Keratinocyte (primary cell): ENCODE data around the gene ANG. TPM values are rescaled to one million over a fixed set of nuclear protein-coding genes. Genes with fewer than 3 reads are reported as not detected.

Experiments
- DNase-seq: peaks from one replicate; pipeline ENCODE4 v3.0.0-alpha.2; 2011; ENCODE audit warnings: low read depth, missing footprints, low spot score
- FAIRE-seq: peaks from 2 replicates; lab custom pipeline; 2011; peaks lifted over from hg19 to GRCh38; lab: Jason Lieb, UNC
- H2AFZ ChIP-seq: 2 replicates; pipeline ENCODE4 v1.6.0; 2012; ENCODE audit warnings: low read length, control low read depth, inconsistent platforms; ENCODE audit not compliant: control insufficient read depth
- H3K27ac ChIP-seq: 2 replicates; pipeline ENCODE4 v1.5.1; 2011; ENCODE audit warnings: low read length; ENCODE audit not compliant: control insufficient read depth, insufficient read depth
- H3K27me3 ChIP-seq: 3 replicates; pipeline ENCODE4 v1.6.0; 2011; ENCODE audit warnings: low read length; ENCODE audit not compliant: control insufficient read depth, insufficient read depth; ENCODE audit errors: extremely low read depth
- H3K36me3 ChIP-seq, 2 experiments: 2 replicates in 1 of 2; 3 replicates in 1 of 2; pipeline ENCODE4 v1.5.1; 2011; ENCODE audit warnings: low read length in 2 of 2, mild to moderate bottlenecking in 1 of 2; ENCODE audit not compliant: control insufficient read depth in 2 of 2, insufficient read depth in 2 of 2; ENCODE audit errors: extremely low read depth in 1 of 2
- H3K4me1 ChIP-seq: 3 replicates; pipeline ENCODE4 v1.5.1; 2011; ENCODE audit warnings: low read length; ENCODE audit not compliant: control insufficient read depth, insufficient read depth; ENCODE audit errors: extremely low read depth
- H3K4me2 ChIP-seq: 3 replicates; pipeline ENCODE4 v1.6.0; 2011; ENCODE audit warnings: low read depth, low read length; ENCODE audit not compliant: control insufficient read depth, insufficient read depth; ENCODE audit errors: extremely low read depth
- H3K4me3 ChIP-seq, 3 experiments: fragments of 200-600 bp in 1 of 3; sonication (generic) in 1 of 3; 2 replicates in 2 of 3; 3 replicates in 1 of 3; pipeline ENCODE4 v1.5.1; 2011 to 2016; ENCODE audit warnings: low read length in 3 of 3, mild to moderate bottlenecking in 3 of 3, control low read depth in 2 of 3, inconsistent platforms in 1 of 3, low read depth in 1 of 3, mixed read lengths in 1 of 3, mixed run types in 1 of 3, moderate library complexity in 1 of 3; ENCODE audit not compliant: control insufficient read depth in 2 of 3, insufficient read depth in 2 of 3; ENCODE audit errors: extremely low read depth in 1 of 3
- H3K79me2 ChIP-seq: 2 replicates; pipeline ENCODE4 v1.6.0; 2012; ENCODE audit warnings: low read length; ENCODE audit not compliant: control insufficient read depth, insufficient read depth
- H3K9ac ChIP-seq: 3 replicates; pipeline ENCODE4 v1.6.0; 2011; ENCODE audit warnings: low read length; ENCODE audit not compliant: control insufficient read depth, insufficient read depth; ENCODE audit errors: extremely low read depth
- H3K9me1 ChIP-seq: 3 replicates; pipeline ENCODE4 v1.6.0; 2011; ENCODE audit warnings: low read length; ENCODE audit not compliant: control insufficient read depth, insufficient read depth; ENCODE audit errors: extremely low read depth
- H3K9me3 ChIP-seq: 2 replicates; pipeline ENCODE4 v1.5.1; 2012; ENCODE audit warnings: low read depth, low read length; ENCODE audit not compliant: control insufficient read depth
- H4K20me1 ChIP-seq: 3 replicates; pipeline ENCODE4 v1.6.0; 2011; ENCODE audit warnings: low read length; ENCODE audit not compliant: control insufficient read depth, insufficient read depth; ENCODE audit errors: extremely low read depth
- CTCF ChIP-seq, 3 experiments: IDR thresholded peaks in 1 of 3; conservative IDR thresholded peaks in 1 of 3; optimal IDR thresholded peaks in 1 of 3; 2 replicates in 2 of 3; 3 replicates in 1 of 3; pipeline versions ENCODE3 to v1.5.1; 2011; ENCODE audit warnings: low read length in 3 of 3, mild to moderate bottlenecking in 3 of 3, moderate library complexity in 2 of 3, control low read depth in 1 of 3, inconsistent platforms in 1 of 3; ENCODE audit not compliant: insufficient read depth in 2 of 3; ENCODE audit errors: extremely low read depth in 1 of 3
- EZH2 ChIP-seq: IDR thresholded peaks from one replicate; pipeline ENCODE4 v1.6.1; 2012; ENCODE audit warnings: inconsistent platforms, mild to moderate bottlenecking, low read length, moderate library complexity
- dilution Hi-C: fragments of 300-500 bp; cut with MboI; formaldehyde crosslinking; loops from one replicate; pipeline ENCODE4 v1.7.0; 2020; ENCODE audit warnings: low sequenced_read_pairs; ENCODE audit not compliant: extremely low pct_ligation_motif_present
- polyA plus RNA-seq, 5 experiments: library from polyadenylated mRNA; depleted of rRNA in 3 of 5; stranded (reverse) in 3 of 5; stranded (forward) in 1 of 5; unstranded in 1 of 5; fragments of >200 nt; gene quantifications; 1 replicate in 1 of 5; 2 replicates in 3 of 5; 3 replicates in 1 of 5; pipeline versions ENCODE4 v1.2.1 to v1.2.3, GENCODE V29; 2011 to 2012; ENCODE audit warnings: missing spikeins in 2 of 5, low read depth in 1 of 5, low replicate concordance in 1 of 5

The ANG gene
- polyA plus RNA-seq, 1 donor (not counting 4 experiments of a cell fraction or from before 2014, with no cell fraction given) = 4.0 TPM

- H2AFZ ChIP-seq = peak overlapping the region; percentile 82
Measured at GRCh38 chr14:20690848-20691640, 2.5 kb downstream of the ANG start.

DNA sequence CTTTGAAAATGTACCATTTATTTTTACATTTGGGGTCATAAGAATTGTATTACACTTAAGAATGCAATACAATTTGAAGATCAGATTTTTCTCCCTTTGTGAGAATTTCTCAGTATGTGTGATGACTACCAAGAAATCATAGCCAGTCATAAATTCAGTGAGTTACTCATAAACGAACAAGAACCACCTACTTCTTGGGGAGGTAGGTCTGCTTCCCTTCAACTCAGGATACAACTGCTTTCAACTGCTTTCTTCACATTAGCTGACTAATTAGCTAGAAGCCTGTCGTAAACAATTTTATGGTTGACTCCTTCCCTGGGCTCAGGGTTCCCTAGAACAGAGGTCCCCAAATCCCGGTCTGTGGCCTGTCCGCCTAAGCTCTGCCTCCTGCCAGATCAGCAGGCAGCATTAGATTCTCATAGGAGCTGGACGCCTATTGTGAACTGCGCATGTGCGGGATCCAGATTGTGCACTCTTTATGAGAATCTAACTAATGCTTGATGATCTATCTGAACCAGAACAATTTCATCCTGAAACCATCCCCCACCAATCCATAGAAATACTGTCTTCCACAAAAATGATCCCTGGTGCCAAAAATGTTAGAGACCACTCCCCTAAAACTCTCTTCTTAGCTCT is 3.7 kb downstream of the ANG start:
- H3K9me3 ChIP-seq = no peaks in the 10 kb centered on the region
- no peaks in the 10 kb centered on the region for H3K27me3 ChIP-seq
- H3K79me2 ChIP-seq = no peaks in the 10 kb centered on the region
- H3K36me3 ChIP-seq = no peaks in the 10 kb centered on the region
- H3K4me2 ChIP-seq = no peak overlapping the region
- H3K27ac ChIP-seq = no peak overlapping the region
- FAIRE-seq (no peak), DNase-seq (no peak)
- no peak overlapping the region for H3K9ac ChIP-seq
- no peak overlapping the region for H2AFZ ChIP-seq
- no peaks in the 10 kb centered on the region for H3K9me1 ChIP-seq
- H3K4me3 ChIP-seq = no peak overlapping the region
- no peak for TF ChIP-seq EZH2
- no peak for TF ChIP-seq CTCF (optimal IDR thresholded peaks at IDR 0.05 in 1 of 3, IDR thresholded peaks at IDR 0.05 in 1 of 3, conservative IDR thresholded peaks at IDR 0.05 in 1 of 3; ENCODE audit: extremely low read depth in 1 of 3, insufficient read depth in 2 of 3, low read length in 3 of 3)
- no peaks in the 10 kb centered on the region for H3K4me1 ChIP-seq
- dilution Hi-C loops = no loop called here
- no peaks in the 10 kb centered on the region for H4K20me1 ChIP-seq

More at GRCh38 chr14:20690848-20691640, 2.5 kb downstream of the ANG start:
- Histone ChIP-seq H3K36me3 (no peaks in the 10 kb centered on the region), H3K9me3 (no peaks in the 10 kb centered on the region), H3K27ac (no peak overlapping the region), H3K9ac (no peak overlapping the region), H3K4me3 (peak overlapping the region in 1 of 3 experiments; percentile 30), H4K20me1 (no peaks in the 10 kb centered on the region), H3K4me2 (peak overlapping the region; percentile 70), H3K9me1 (no peaks in the 10 kb centered on the region), H3K27me3 (no peaks in the 10 kb centered on the region), H3K4me1 (no peaks in the 10 kb centered on the region), H3K79me2 (no peaks in the 10 kb centered on the region)
- dilution Hi-C loops = no loop called here
- FAIRE-seq (peak; percentile 81), DNase-seq (no peak)
- TF ChIP-seq CTCF (optimal IDR thresholded peaks at IDR 0.05 in 1 of 3, IDR thresholded peaks at IDR 0.05 in 1 of 3, conservative IDR thresholded peaks at IDR 0.05 in 1 of 3; ENCODE audit: extremely low read depth in 1 of 3, insufficient read depth in 2 of 3, low read length in 3 of 3) (peak; percentile 67 to 88 (median 67)), EZH2 (no peak)
